SK-N-MC (cell line): ENCODE results near the gene CHSY1.

Experiments used
- DNase-seq: peaks from one replicate; pipeline ENCODE4 v3.0.0-alpha.2; 2011; ENCODE audit warnings: low read depth, low spot score
- H3K27ac ChIP-seq: fragments of 200-600 bp; sonication (generic); 2 replicates; pipeline ENCODE4 v1.5.1; 2016; ENCODE audit warnings: mixed run types
- H3K36me3 ChIP-seq: fragments of 200-600 bp; sonication (generic); 2 replicates; pipeline ENCODE4 v1.6.1; 2017; ENCODE audit warnings: antibody characterized with exemption, low read length, mixed read lengths; ENCODE audit not compliant: insufficient read depth
- H3K4me3 ChIP-seq: fragments of 200-600 bp; sonication (generic); 2 replicates; pipeline ENCODE4 v1.5.1; 2016
- H3K9ac ChIP-seq: fragments of 200-600 bp; sonication (generic); 2 replicates; pipeline ENCODE4 v1.8.0; 2017; ENCODE audit warnings: mixed run types, mixed read lengths; ENCODE audit not compliant: insufficient read length
- H3K9me3 ChIP-seq: fragments of 200-600 bp; sonication (generic); 2 replicates; pipeline ENCODE4 v1.6.1; 2017; ENCODE audit warnings: low read depth, mild to moderate bottlenecking, antibody characterized with exemption, low read length, moderate library complexity, mixed read lengths
- EZH2 ChIP-seq: fragments of 200-600 bp; sonication (generic); IDR thresholded peaks from one replicate; pipeline ENCODE4 v1.6.1; 2017; ENCODE audit warnings: antibody characterized with exemption
- FOXP2 ChIP-seq: optimal IDR thresholded peaks from 2 replicates; pipeline ENCODE3; 2011; ENCODE audit warnings: mild to moderate bottlenecking, moderate library complexity; ENCODE audit not compliant: insufficient read depth; ENCODE audit errors: extremely low read length, control extremely low read depth
- POLR2AphosphoS5 ChIP-seq: IDR thresholded peaks from 2 replicates; pipeline ENCODE4 v1.6.1; 2012; ENCODE audit warnings: mild to moderate bottlenecking, low read depth, low read length, borderline replicate concordance

Gene CHSY1

GRCh38 chr15:101151288-101151687 lies 100.6 kb downstream of the CHSY1 start:
- Histone ChIP-seq H3K9me3 (no peaks in the 10 kb centered on the region), H3K4me3 (no peak overlapping the region), H3K9ac (no peak overlapping the region), H3K27ac (no peak overlapping the region), H3K36me3 (no peaks in the 10 kb centered on the region)
- DNase-seq = no peak
- TF ChIP-seq FOXP2 (no peak), EZH2 (no peak), POLR2AphosphoS5 (no peak)

DNA sequence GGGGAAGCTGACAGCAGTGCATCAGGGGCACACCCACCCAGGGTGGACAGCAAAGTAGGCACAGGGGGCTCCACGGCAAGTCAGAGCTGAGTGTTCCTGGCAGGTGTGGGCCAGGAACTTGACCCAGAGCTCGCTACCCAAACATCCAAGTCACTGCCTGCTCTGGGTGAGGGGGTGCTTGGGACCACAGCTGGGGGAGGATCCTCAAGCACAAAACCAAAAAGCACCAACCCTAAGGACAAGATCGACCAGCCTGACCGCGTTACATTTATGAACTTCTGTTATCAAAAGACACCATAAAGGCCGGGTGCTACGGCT lies 101.2 kb downstream of the CHSY1 start:
- Histone ChIP-seq H3K9ac (no peak overlapping the region), H3K36me3 (no peaks in the 10 kb centered on the region), H3K27ac (no peak overlapping the region), H3K9me3 (no peaks in the 10 kb centered on the region), H3K4me3 (no peak overlapping the region)
- DNase-seq = no peak
- TF ChIP-seq FOXP2 (no peak), POLR2AphosphoS5 (no peak), EZH2 (no peak)

GRCh38 chr15:101149864-101150722 lies 101.8 kb downstream of the CHSY1 start:
- H3K4me3 ChIP-seq = no peak overlapping the region
- no peak overlapping the region for H3K27ac ChIP-seq
- H3K9ac ChIP-seq = no peak overlapping the region
- TF ChIP-seq FOXP2 = no peak
- no peak for TF ChIP-seq EZH2
- TF ChIP-seq POLR2AphosphoS5 = no peak
- no peak for DNase-seq
- H3K9me3 ChIP-seq = no peaks in the 10 kb centered on the region
- H3K36me3 ChIP-seq = no peaks in the 10 kb centered on the region

DNA sequence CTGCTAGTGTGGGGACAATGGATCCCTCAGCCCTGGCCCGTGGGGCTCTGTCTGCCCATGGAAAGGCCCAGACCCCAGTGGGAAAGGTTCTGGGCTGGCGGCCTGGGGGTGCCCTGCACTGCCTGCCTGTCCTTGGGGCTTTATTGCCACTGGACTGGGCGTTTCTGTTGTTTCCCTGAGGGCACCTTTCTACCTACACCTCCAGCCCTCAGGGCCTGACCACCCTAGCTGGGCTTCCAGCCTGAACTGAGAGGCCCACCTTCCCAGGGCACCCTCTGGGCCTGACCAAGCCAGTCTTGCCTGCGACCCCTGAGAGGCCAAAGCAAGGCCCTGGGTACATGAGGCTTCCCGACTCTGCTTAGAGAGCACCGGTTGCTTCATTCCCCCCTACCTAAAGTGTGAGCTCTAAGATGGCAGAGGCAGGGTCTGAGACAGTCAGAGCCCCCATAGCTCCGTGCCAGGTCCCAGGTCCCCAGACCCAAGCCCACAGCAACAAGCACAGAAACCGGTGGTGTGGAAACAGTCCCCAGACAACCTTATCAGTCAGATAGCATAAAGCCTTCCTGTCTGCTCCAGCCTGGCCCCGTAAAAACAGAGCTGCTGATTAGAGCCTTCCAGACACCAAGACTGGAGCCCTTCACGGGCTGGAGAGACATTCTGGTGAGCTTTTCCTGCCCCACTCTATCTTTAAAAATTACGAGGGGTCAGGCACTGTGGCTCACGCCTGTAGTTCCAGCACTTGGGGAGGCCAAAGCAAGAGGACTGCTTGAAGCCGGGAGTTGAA lies 102.8 kb downstream of the CHSY1 start:
- Histone ChIP-seq H3K4me3 (no peak overlapping the region), H3K27ac (no peak overlapping the region), H3K9me3 (no peaks in the 10 kb centered on the region), H3K36me3 (no peaks in the 10 kb centered on the region), H3K9ac (no peak overlapping the region)
- TF ChIP-seq FOXP2 (no peak), POLR2AphosphoS5 (no peak), EZH2 (no peak)
- no peak for DNase-seq

GRCh38 chr15:101148166-101148880 lies 103.5 kb downstream of the CHSY1 start:
- TF ChIP-seq POLR2AphosphoS5 (no peak), FOXP2 (no peak)
- H3K27ac ChIP-seq = no peak overlapping the region
- no peak overlapping the region for H3K4me3 ChIP-seq
- H3K36me3 ChIP-seq = no peaks in the 10 kb centered on the region
- no peak overlapping the region for H3K9ac ChIP-seq
- no peaks in the 10 kb centered on the region for H3K9me3 ChIP-seq
- no peak for DNase-seq

- no peaks in the 10 kb centered on the region for H3K9me3 ChIP-seq
- no peak overlapping the region for H3K27ac ChIP-seq
- no peak for DNase-seq
- H3K4me3 ChIP-seq = no peak overlapping the region
- H3K9ac ChIP-seq = no peak overlapping the region
- no peaks in the 10 kb centered on the region for H3K36me3 ChIP-seq
- no peak for TF ChIP-seq EZH2
- TF ChIP-seq FOXP2 = no peak
- no peak for TF ChIP-seq POLR2AphosphoS5
Observed at GRCh38 chr15:101147181-101147580, 104.7 kb downstream of the CHSY1 start.

GRCh38 chr15:101146118-101146702 lies 105.6 kb downstream of the CHSY1 start:
- no peak overlapping the region for H3K4me3 ChIP-seq
- no peak overlapping the region for H3K9ac ChIP-seq
- no peak for DNase-seq
- no peaks in the 10 kb centered on the region for H3K36me3 ChIP-seq
- H3K27ac ChIP-seq = no peak overlapping the region
- TF ChIP-seq FOXP2 (no peak), POLR2AphosphoS5 (no peak), EZH2 (no peak)
- no peaks in the 10 kb centered on the region for H3K9me3 ChIP-seq

DNA sequence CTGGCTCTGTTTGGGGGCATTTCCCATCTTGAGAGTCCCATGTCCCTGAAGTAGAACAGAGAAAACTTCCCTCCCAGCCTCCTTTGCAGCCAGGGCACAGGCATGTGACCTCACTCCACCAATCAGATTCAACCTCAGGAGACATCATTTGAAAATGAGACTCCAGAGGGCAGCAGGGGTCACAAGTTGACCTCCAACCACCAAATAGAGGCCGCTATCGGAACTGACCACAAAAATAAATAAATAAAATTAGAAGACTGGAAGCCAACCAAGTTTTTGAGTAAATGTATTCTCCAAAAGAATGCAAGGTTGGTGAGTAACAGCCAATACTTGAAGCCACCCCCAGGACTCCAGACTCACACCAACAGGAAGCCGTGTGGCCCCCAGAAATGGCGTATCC lies 106.5 kb downstream of the CHSY1 start:
- TF ChIP-seq FOXP2 (no peak), POLR2AphosphoS5 (no peak), EZH2 (no peak)
- no peak overlapping the region for H3K9ac ChIP-seq
- DNase-seq = no peak
- no peaks in the 10 kb centered on the region for H3K9me3 ChIP-seq
- no peak overlapping the region for H3K4me3 ChIP-seq
- H3K27ac ChIP-seq = no peak overlapping the region
- no peaks in the 10 kb centered on the region for H3K36me3 ChIP-seq
